HAP-1 (cell line): Measurements from ENCODE around the gene L3MBTL4.

Experiments
- DNase-seq, 2 experiments: peaks; one replicate each; pipeline ENCODE4 v3.0.0-alpha.2; 2016 to 2020; ENCODE audit warnings: low spot score in 2 of 2
- H3K27me3 ChIP-seq: fragments of 250-450 bp; sonication (Bioruptor Pico); 2 replicates; pipeline ENCODE4 v1.5.1; 2020; ENCODE audit warnings: low read depth, mild to moderate bottlenecking, moderate library complexity
- H3K36me3 ChIP-seq: fragments of 250-450 bp; sonication (Bioruptor Pico); replicated peaks from 2 replicates; pipeline ENCODE4 v1.5.1; 2020; ENCODE audit warnings: mild to moderate bottlenecking
- H3K4me1 ChIP-seq: fragments of 250-450 bp; sonication (Bioruptor Pico); 2 replicates; pipeline ENCODE4 v1.5.1; 2020; ENCODE audit warnings: mild to moderate bottlenecking
- H3K4me3 ChIP-seq: fragments of 250-450 bp; sonication (Bioruptor Pico); 2 replicates; pipeline ENCODE4 v1.5.1; 2020; ENCODE audit warnings: mild to moderate bottlenecking, moderate library complexity
- H3K9me3 ChIP-seq: fragments of 250-450 bp; sonication (Bioruptor Pico); 2 replicates; pipeline ENCODE4 v1.5.1; 2020; ENCODE audit warnings: mild to moderate bottlenecking, moderate library complexity
- in situ Hi-C: fragments of 300-500 bp; cut with MboI; formaldehyde crosslinking; loops from 3 replicates; pipeline ENCODE4 v1.14.3; 2020; ENCODE audit warnings: low sequenced_read_pairs, inconsistent platforms, mixed read lengths

L3MBTL4 gene

GRCh38 chr18:6044773-6045172 lies 369.9 kb downstream of the L3MBTL4 start:
- Histone ChIP-seq H3K4me3 (no peak overlapping the region), H3K4me1 (no peaks in the 10 kb centered on the region), H3K36me3 (no peaks in the 10 kb centered on the region), H3K9me3 (peaks cover 3% of the 10 kb centered on the region; the same call in 1 of the 2 replicates), H3K27me3 (no peaks in the 10 kb centered on the region)
- no peak for DNase-seq
- in situ Hi-C loops: no loop called here

- DNase-seq: no peak
- H3K36me3 ChIP-seq: no peaks in the 10 kb centered on the region
- no peak overlapping the region for H3K4me3 ChIP-seq
- in situ Hi-C loops: no loop called here
- H3K27me3 ChIP-seq: no peaks in the 10 kb centered on the region
- H3K4me1 ChIP-seq: no peaks in the 10 kb centered on the region
- peaks cover 3% of the 10 kb centered on the region; the same call in 1 of the 2 replicates for H3K9me3 ChIP-seq
Measured at GRCh38 chr18:6044319-6044718, 370.4 kb downstream of the L3MBTL4 start.

- in situ Hi-C loops: no loop called here
- no peak for DNase-seq
- no peaks in the 10 kb centered on the region for H3K9me3 ChIP-seq
- no peaks in the 10 kb centered on the region for H3K4me1 ChIP-seq
- no peaks in the 10 kb centered on the region for H3K36me3 ChIP-seq
- no peak overlapping the region for H3K4me3 ChIP-seq
- H3K27me3 ChIP-seq: no peaks in the 10 kb centered on the region
Measured at GRCh38 chr18:6039055-6039454, 375.7 kb downstream of the L3MBTL4 start.

- Histone ChIP-seq H3K4me3 (no peak overlapping the region), H3K27me3 (no peaks in the 10 kb centered on the region), H3K4me1 (no peaks in the 10 kb centered on the region), H3K36me3 (no peaks in the 10 kb centered on the region), H3K9me3 (no peaks in the 10 kb centered on the region)
- in situ Hi-C loops: no loop called here
- no peak for DNase-seq
Measured at GRCh38 chr18:6031442-6031841, 383.3 kb downstream of the L3MBTL4 start.

GRCh38 chr18:6031002-6031401 lies 383.7 kb downstream of the L3MBTL4 start:
- Histone ChIP-seq H3K9me3 (no peaks in the 10 kb centered on the region), H3K36me3 (no peaks in the 10 kb centered on the region), H3K4me3 (no peak overlapping the region), H3K27me3 (no peaks in the 10 kb centered on the region), H3K4me1 (no peaks in the 10 kb centered on the region)
- in situ Hi-C loops: no loop called here
- DNase-seq: no peak

- no peaks in the 10 kb centered on the region for H3K4me1 ChIP-seq
- H3K9me3 ChIP-seq: no peaks in the 10 kb centered on the region
- DNase-seq: no peak
- in situ Hi-C loops: no loop called here
- H3K36me3 ChIP-seq: no peaks in the 10 kb centered on the region
- H3K27me3 ChIP-seq: no peaks in the 10 kb centered on the region
- H3K4me3 ChIP-seq: no peak overlapping the region
Measured at GRCh38 chr18:6024745-6025248, 389.9 kb downstream of the L3MBTL4 start.

GRCh38 chr18:6023551-6023950 lies 391.2 kb downstream of the L3MBTL4 start:
- in situ Hi-C loops: no loop called here
- no peaks in the 10 kb centered on the region for H3K27me3 ChIP-seq
- no peaks in the 10 kb centered on the region for H3K36me3 ChIP-seq

GRCh38 chr18:6022845-6023244 lies 391.9 kb downstream of the L3MBTL4 start:
- Histone ChIP-seq H3K9me3 (no peaks in the 10 kb centered on the region), H3K36me3 (no peaks in the 10 kb centered on the region), H3K4me3 (no peak overlapping the region), H3K4me1 (no peaks in the 10 kb centered on the region), H3K27me3 (no peaks in the 10 kb centered on the region)
- DNase-seq: no peak
- in situ Hi-C loops: no loop called here

More at GRCh38 chr18:6023551-6023950, 391.2 kb downstream of the L3MBTL4 start:
- H3K9me3 ChIP-seq: no peaks in the 10 kb centered on the region
- no peak overlapping the region for H3K4me3 ChIP-seq
- no peak for DNase-seq
- H3K4me1 ChIP-seq: no peaks in the 10 kb centered on the region

- Histone ChIP-seq H3K27me3 (no peaks in the 10 kb centered on the region), H3K4me3 (no peak overlapping the region), H3K36me3 (no peaks in the 10 kb centered on the region), H3K9me3 (no peaks in the 10 kb centered on the region), H3K4me1 (no peaks in the 10 kb centered on the region)
- no peak for DNase-seq
- in situ Hi-C loops: no loop called here
Measured at GRCh38 chr18:6022074-6022444, 392.7 kb downstream of the L3MBTL4 start.

- in situ Hi-C loops: no loop called here
- no peak for DNase-seq
Measured at GRCh38 chr18:6021306-6022073, 393.2 kb downstream of the L3MBTL4 start.

GRCh38 chr18:6018671-6019070 lies 396.0 kb downstream of the L3MBTL4 start:
- Histone ChIP-seq H3K36me3 (no peaks in the 10 kb centered on the region), H3K4me3 (no peak overlapping the region), H3K27me3 (no peaks in the 10 kb centered on the region), H3K9me3 (no peaks in the 10 kb centered on the region), H3K4me1 (no peaks in the 10 kb centered on the region)
- in situ Hi-C loops: no loop called here
- no peak for DNase-seq

More at GRCh38 chr18:6021306-6022073, 393.2 kb downstream of the L3MBTL4 start:
- Histone ChIP-seq H3K4me1 (no peaks in the 10 kb centered on the region), H3K27me3 (no peaks in the 10 kb centered on the region), H3K36me3 (no peaks in the 10 kb centered on the region), H3K9me3 (no peaks in the 10 kb centered on the region), H3K4me3 (no peak overlapping the region)

GRCh38 chr18:6017171-6017570 lies 397.5 kb downstream of the L3MBTL4 start:
- no peak overlapping the region for H3K4me3 ChIP-seq
- no peaks in the 10 kb centered on the region for H3K4me1 ChIP-seq
- H3K27me3 ChIP-seq: no peaks in the 10 kb centered on the region
- no peaks in the 10 kb centered on the region for H3K9me3 ChIP-seq
- in situ Hi-C loops: no loop called here
- no peak for DNase-seq
- H3K36me3 ChIP-seq: no peaks in the 10 kb centered on the region

- no peaks in the 10 kb centered on the region for H3K4me1 ChIP-seq
- H3K36me3 ChIP-seq: no peaks in the 10 kb centered on the region
- H3K4me3 ChIP-seq: no peak overlapping the region
- no peak for DNase-seq
- H3K27me3 ChIP-seq: no peaks in the 10 kb centered on the region
- H3K9me3 ChIP-seq: no peaks in the 10 kb centered on the region
- in situ Hi-C loops: no loop called here
Measured at GRCh38 chr18:6015364-6015763, 399.3 kb downstream of the L3MBTL4 start.

- H3K4me1 ChIP-seq: no peaks in the 10 kb centered on the region
- no peaks in the 10 kb centered on the region for H3K27me3 ChIP-seq
- no peak overlapping the region for H3K4me3 ChIP-seq
- H3K9me3 ChIP-seq: no peaks in the 10 kb centered on the region
- in situ Hi-C loops: no loop called here
- no peak for DNase-seq
- H3K36me3 ChIP-seq: no peaks in the 10 kb centered on the region
Measured at GRCh38 chr18:6013171-6013810, 401.4 kb downstream of the L3MBTL4 start.
